GM15510 (cell line): ENCODE results near the gene CDV3.

ENCODE experiments used
- POLR2A ChIP-seq: IDR thresholded peaks from 3 replicates; pipeline ENCODE4 v1.6.1; 2011; ENCODE audit warnings: borderline replicate concordance; ENCODE audit not compliant: insufficient read length; ENCODE audit errors: extremely low read depth

CDV3 gene, protein sequence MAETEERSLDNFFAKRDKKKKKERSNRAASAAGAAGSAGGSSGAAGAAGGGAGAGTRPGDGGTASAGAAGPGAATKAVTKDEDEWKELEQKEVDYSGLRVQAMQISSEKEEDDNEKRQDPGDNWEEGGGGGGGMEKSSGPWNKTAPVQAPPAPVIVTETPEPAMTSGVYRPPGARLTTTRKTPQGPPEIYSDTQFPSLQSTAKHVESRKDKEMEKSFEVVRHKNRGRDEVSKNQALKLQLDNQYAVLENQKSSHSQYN

DNA sequence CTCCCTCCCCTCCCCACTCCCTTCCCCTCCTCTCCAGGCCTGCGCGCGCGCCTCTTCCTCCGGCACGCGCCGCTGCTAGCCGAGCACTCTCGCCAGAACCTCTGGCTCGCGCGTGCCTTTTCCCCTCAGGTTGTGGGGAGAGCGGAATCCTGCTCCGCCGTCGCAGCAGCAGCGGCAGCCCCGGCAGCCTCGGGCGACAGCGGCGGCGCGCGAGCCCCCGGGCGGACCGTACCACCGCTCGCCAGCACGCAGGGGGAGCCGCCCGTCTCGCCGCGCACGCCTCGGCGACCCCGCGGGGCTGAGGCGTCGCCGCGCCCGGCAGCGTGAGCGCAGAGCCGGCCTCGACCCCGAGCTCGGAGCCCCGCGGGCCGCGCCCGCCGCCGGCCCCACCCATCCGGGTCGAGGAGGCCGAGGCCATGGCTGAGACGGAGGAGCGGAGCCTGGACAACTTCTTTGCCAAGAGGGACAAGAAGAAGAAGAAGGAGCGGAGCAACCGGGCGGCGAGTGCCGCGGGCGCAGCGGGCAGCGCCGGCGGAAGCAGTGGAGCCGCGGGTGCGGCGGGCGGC is at the start of gene CDV3:
CDV3 (plus strand) TSS at position 58 of the 566 bp plus-strand sequence; CDS start at position 417, 359 bp downstream.
- TF ChIP-seq POLR2A = peak; percentile 86

- no peak for TF ChIP-seq POLR2A
Observed at GRCh38 chr3:133525435-133525834, 48.1 kb upstream of the CDV3 start.

GRCh38 chr3:133527081-133527715 is 46.3 kb upstream of the CDV3 start:
- TF ChIP-seq POLR2A = no peak

DNA sequence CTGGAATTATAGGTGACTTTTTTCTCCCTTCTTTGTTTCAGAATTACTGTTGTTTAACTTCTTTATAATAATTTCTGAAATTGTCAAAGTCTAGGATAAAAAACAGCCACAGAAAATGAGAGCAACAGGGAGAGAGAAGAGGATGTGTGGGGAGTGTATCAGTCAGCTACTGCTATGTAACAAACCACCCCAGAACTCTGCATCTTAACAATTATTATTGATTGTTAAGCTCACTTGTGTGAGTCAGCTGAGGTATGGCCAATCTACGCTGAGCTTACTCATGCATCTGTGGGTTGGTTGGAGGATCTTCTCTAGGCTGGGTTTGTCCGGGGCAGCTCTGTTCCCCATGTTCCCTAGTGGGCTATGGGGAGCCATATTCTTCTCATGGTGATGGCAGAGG is 43.7 kb upstream of the CDV3 start:
- TF ChIP-seq POLR2A = no peak

DNA sequence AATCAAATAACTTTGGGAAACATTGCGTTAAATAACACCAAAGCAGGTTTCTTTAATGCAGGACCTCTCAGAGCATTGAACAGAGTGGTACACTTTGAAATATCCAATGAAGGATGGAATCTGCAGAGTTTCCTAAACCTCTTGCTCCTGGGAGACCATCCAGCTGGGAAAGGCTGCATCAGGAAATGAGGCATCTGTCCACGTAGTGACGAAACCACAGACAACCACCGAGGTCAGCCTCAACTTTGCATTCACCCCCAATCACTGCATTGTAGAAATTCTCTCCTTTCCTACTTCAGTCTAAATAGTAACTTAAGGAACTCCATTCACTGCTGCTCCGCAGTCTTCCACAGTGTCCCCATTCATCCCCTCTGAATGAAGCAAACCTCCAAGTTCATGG is 41.5 kb upstream of the CDV3 start:
- no peak for TF ChIP-seq POLR2A

DNA sequence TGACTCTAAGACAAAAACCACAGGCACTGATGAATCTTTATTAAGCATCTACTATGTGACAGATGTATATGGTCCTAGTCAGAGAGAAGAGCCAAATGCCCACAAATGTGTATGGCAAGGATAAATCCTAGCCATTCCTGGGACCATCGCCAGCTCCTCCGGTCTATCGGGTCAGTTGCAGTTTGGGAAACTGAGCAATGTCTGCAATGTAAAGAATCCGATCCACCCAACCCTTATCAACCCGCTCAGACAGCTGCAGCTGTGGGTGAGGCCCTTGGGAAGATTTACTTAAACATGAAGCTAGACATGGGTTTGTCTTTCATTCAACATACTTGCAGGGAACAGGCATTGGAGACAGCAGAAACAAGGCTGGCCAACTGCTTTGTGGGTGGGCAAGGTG is 40.5 kb upstream of the CDV3 start:
- TF ChIP-seq POLR2A = no peak

- no peak for TF ChIP-seq POLR2A
Observed at GRCh38 chr3:133535971-133536881, 37.3 kb upstream of the CDV3 start.

GRCh38 chr3:133538154-133538553 is 35.3 kb upstream of the CDV3 start:
- no peak for TF ChIP-seq POLR2A

GRCh38 chr3:133540896-133541674 is 32.4 kb upstream of the CDV3 start:
- no peak for TF ChIP-seq POLR2A

DNA sequence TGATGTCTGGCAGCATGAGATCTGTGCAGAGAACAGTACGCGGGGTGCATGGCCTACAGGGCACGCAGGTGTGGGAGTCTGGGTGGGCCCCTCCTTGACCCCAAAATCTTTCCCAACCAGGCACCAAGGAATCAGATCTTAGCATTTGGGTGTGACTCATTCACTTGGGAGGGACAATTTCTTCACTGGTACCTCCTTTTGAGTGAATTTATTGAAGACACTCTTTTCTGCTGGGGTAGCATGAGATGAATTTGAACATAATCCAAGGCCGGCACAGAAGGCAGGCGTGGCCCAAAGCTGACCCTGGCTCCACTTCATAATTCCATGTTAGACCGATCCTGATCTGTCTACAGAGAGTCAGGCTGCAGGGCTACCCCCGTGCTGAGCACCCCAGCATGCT is 30.6 kb upstream of the CDV3 start:
- no peak for TF ChIP-seq POLR2A

DNA sequence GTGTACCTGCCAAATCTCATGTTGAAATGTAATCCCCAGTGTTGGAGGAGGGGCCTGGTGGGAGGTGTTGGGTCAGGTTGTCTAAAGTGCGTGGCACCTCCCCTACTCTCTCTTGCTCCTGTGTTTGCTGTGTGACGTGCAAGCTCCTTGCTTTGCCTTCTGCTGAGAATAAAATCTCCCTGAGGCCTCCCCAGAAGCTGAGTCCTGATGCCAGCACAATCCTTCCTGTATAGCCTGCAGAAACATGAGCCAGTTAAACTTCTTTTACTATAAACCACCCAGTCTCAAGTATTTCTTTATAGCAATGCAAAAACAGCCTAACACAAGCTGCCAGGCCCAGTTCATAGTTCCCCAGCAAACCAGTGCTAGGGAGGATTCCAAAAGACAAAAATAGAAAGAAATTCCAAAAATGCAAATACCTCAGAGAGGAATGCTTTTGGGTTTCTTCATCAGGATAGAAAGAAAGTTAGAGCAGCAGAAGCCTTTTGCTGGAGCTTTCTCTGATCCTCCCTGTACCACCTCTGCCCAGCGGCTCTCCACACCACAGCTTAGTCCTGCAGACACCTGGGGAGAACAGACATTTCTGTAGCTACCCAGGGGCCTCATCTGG is 25.9 kb upstream of the CDV3 start:
- TF ChIP-seq POLR2A = no peak

DNA sequence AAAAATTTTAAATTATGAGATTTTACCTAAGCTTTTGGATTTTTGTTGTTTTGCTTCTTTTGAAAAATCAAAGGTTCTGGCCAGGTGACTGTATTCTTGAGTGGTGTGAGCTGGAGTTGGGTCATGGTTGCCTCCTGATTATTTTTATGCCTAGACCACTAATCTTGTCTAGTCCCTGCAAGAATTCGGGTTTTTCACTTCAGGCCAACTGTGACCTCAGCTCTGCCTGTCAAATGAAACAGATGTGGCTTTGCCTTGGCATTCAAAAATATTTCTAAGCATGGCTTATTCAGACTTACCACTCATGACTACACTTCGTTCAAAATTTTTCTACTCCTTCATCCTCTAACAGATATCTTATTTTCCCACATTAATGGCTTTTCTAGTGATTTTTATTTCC is 25.4 kb upstream of the CDV3 start:
- TF ChIP-seq POLR2A = no peak

GRCh38 chr3:133549565-133549964 is 23.9 kb upstream of the CDV3 start:
- no peak for TF ChIP-seq POLR2A

GRCh38 chr3:133561679-133562078 is 11.8 kb upstream of the CDV3 start:
- TF ChIP-seq POLR2A = no peak
